Stimulated activated CD8-positive, alpha-beta memory T cell treated with anti-CD3 and anti-CD28 coated beads, Interleukin-4, amount 100 ng/mL, for 4 hours (primary cell): ENCODE results near the gene MYCBPAP.
A peak's percentile ranks its signal among the peaks of the same experiment; 100 is the strongest.

Experiments
- DNase-seq, 2 donors: peaks; one replicate each; pipeline ENCODE4 v3.0.0-alpha.2; 2020; ENCODE audit warnings: low read depth in 2 of 2, low spot score in 1 of 2

Gene MYCBPAP

GRCh38 chr17:50507871-50508572 is at the start of gene MYCBPAP:
MYCBPAP (plus strand) TSS chr17:50508439; CDS start chr17:50508675, 236 bp downstream.
- peak; percentile 40 to 44 for DNase-seq

GRCh38 chr17:50458701-50459676 is 49.2 kb upstream of the MYCBPAP start:
- no peak for DNase-seq

GRCh38 chr17:50459756-50460155 is 48.5 kb upstream of the MYCBPAP start:
- no peak for DNase-seq

- no peak for DNase-seq
Measured at GRCh38 chr17:50460831-50461526, 47.3 kb upstream of the MYCBPAP start.

GRCh38 chr17:50461550-50462132 is 46.6 kb upstream of the MYCBPAP start:
- no peak for DNase-seq

- DNase-seq: no peak
Measured at GRCh38 chr17:50462446-50462845, 45.8 kb upstream of the MYCBPAP start.

- no peak for DNase-seq
Measured at GRCh38 chr17:50464121-50464520, 44.1 kb upstream of the MYCBPAP start.

GRCh38 chr17:50464736-50465135 is 43.5 kb upstream of the MYCBPAP start:
- no peak for DNase-seq

GRCh38 chr17:50465171-50465570 is 43.1 kb upstream of the MYCBPAP start:
- no peak for DNase-seq

GRCh38 chr17:50465635-50466034 is 42.6 kb upstream of the MYCBPAP start:
- no peak for DNase-seq

GRCh38 chr17:50466371-50467113 is 41.7 kb upstream of the MYCBPAP start:
- DNase-seq: no peak

GRCh38 chr17:50467114-50467854 is 41.0 kb upstream of the MYCBPAP start:
- no peak for DNase-seq

GRCh38 chr17:50467855-50468303 is 40.4 kb upstream of the MYCBPAP start:
- DNase-seq: no peak

GRCh38 chr17:50468304-50469207 is 39.7 kb upstream of the MYCBPAP start, which contains the start of gene CHAD:
CHAD (minus strand) TSS chr17:50468880; CDS start chr17:50468813, 67 bp downstream.
- DNase-seq: no peak

GRCh38 chr17:50469208-50469605 is 39.0 kb upstream of the MYCBPAP start:
- no peak for DNase-seq

- DNase-seq: no peak
Measured at GRCh38 chr17:50469671-50470305, 38.5 kb upstream of the MYCBPAP start.

GRCh38 chr17:50470426-50470825 is 37.8 kb upstream of the MYCBPAP start:
- DNase-seq: no peak
